ENCODE data around the gene NPHP4.

- TF ChIP-seq POLR2A (IDR thresholded peaks at IDR 0.05) (no peak), CTCF (IDR thresholded peaks at IDR 0.05) (no peak)
Observed at GRCh38 chr1:6024376-6024775, 32.2 kb upstream of the NPHP4 start.
